Small intestine (tissue), 7 donors: ENCODE measurements around the gene PKP2. TPM values are rescaled to one million over a fixed set of nuclear protein-coding genes. Genes with fewer than 3 reads are reported as not detected.
A peak's percentile ranks its signal among the peaks of the same experiment; 100 is the strongest.
"Not testable (repeated sequence)": the region's sequence is repeated elsewhere in the genome, so short reads cannot be mapped to it uniquely, and the experiment has no call there.

Experiments used
- DNase-seq, 2 donors: peaks; one replicate each; pipeline versions ENCODE4 v3.0.0 to v3.0.0-alpha.2; 2013
- FAIRE-seq: peaks from 2 replicates; lab custom pipeline; 2012; peaks lifted over from hg19 to GRCh38; lab: Jason Lieb, UNC
- H3K27ac ChIP-seq, 3 donors: one replicate each; pipeline ENCODE4 v1.5.1; 2013; ENCODE audit warnings: low read length in 2 of 3, mild to moderate bottlenecking in 2 of 3, control low read depth in 1 of 3, inconsistent platforms in 1 of 3, low read depth in 1 of 3, moderate library complexity in 1 of 3
- H3K27me3 ChIP-seq, 3 donors: one replicate each; pipeline ENCODE4 v1.6.1; 2013; ENCODE audit warnings: low read length in 3 of 3, inconsistent platforms in 1 of 3; ENCODE audit not compliant: control insufficient read depth in 3 of 3, insufficient read depth in 3 of 3
- H3K36me3 ChIP-seq, 3 donors: one replicate each; pipeline ENCODE4 v1.6.1; 2013; ENCODE audit warnings: low read length in 3 of 3, inconsistent platforms in 1 of 3, low read depth in 1 of 3, mild to moderate bottlenecking in 1 of 3, moderate library complexity in 1 of 3; ENCODE audit not compliant: control insufficient read depth in 3 of 3, insufficient read depth in 2 of 3
- H3K4me1 ChIP-seq, 3 donors: one replicate each; pipeline ENCODE4 v1.6.1; 2013; ENCODE audit warnings: low read length in 2 of 3, inconsistent platforms in 1 of 3, low read depth in 1 of 3, mild to moderate bottlenecking in 1 of 3, moderate library complexity in 1 of 3; ENCODE audit not compliant: control insufficient read depth in 3 of 3, insufficient read depth in 2 of 3
- H3K4me3 ChIP-seq, 3 donors: one replicate each; pipeline ENCODE4 v1.5.1; 2013; ENCODE audit warnings: low read length in 3 of 3, control low read depth in 1 of 3, inconsistent platforms in 1 of 3, low read depth in 1 of 3, mild to moderate bottlenecking in 1 of 3, moderate library complexity in 1 of 3
- H3K9me3 ChIP-seq, 2 donors: one replicate each; pipeline ENCODE4 v1.6.1; 2013; ENCODE audit warnings: low read depth in 1 of 2, low read length in 1 of 2; ENCODE audit not compliant: control insufficient read depth in 2 of 2, insufficient read depth in 1 of 2
- WGBS, 3 donors: extraction: QIAGEN DNeasy Blood & Tissue Kit; methylation state at CpG; one replicate each; pipeline ENCODE4 v1.1.7; 2013; 5-methylcytosine and 5-hydroxymethylcytosine counted together
- polyA plus RNA-seq, 4 donors: library from polyadenylated mRNA; stranded (reverse) in 3 of 4; unstranded in 1 of 4; fragments of 200-250 nt in 3 of 4; fragments of 120-200 nt in 1 of 4; gene quantifications; one replicate each; pipeline versions ENCODE4 v1.2.1 to v1.2.3, GENCODE V29; 2013
- donor health status: healthy with polysubstance abuse.
- donor health status: control.
- donor health status: control.
- donor health status: Bipolar disorder and iron deficiency.
- donor health status: healthy.

The PKP2 gene
- polyA plus RNA-seq, 4 donors = 12.7 to 34.7 (median 22.8) TPM

DNA sequence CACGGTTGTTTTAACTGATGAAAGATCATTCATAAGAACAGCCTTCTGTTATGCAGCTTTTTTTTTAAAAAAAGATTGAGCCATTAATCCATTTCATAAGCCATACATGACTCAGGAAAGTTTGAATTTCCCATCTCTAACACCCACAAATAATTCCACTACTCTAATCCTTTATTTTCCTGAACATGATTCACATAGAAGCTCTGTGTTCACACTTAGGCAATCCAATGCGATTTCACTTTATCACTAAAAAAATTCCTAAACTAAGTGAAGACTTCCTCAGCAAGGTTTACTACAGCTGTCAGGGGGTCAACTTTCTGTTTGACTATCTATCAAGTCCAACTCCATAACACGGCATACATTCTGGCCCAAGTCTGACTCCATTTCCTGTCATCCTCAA lies 25.9 kb downstream of the PKP2 start:
- peaks cover 0 to 24% (median 0%) of the 10 kb centered on the region in 3 donors for H3K36me3 ChIP-seq
- H3K4me1 ChIP-seq = peaks cover 3 to 22% (median 4%) of the 10 kb centered on the region in 3 donors
- FAIRE-seq = no peak
- no peaks in the 10 kb centered on the region for H3K27me3 ChIP-seq
- 50 to 59% (median 51%) methylated on average over 3 of the region's 3 CpGs for WGBS, 3 donors
- DNase-seq = no peak
- H3K27ac ChIP-seq = no peak overlapping the region
- H3K9me3 ChIP-seq = no peaks in the 10 kb centered on the region
- no peak overlapping the region for H3K4me3 ChIP-seq

DNA sequence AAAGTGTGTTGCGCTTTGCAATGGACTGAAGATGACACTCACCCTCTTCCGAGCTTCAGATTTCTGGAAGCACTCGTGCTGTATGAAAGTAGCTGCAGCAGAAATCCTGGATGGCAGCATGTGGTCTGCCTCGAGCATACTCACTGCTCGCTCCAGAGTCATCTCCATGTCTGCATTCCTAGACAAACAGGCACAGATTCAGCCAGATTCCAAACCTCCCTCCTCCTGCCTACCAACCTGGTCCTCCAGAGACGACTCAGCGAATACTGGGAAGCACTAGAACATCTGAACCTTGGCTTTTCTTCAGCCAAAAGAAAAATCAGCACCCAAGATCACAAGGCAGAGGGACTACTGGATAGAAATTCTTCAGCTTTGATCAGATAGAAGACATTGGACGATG lies 27.7 kb downstream of the PKP2 start:
- no peak for DNase-seq
- Histone ChIP-seq H3K36me3 (peaks cover 0 to 28% (median 0%) of the 10 kb centered on the region in 3 donors), H3K4me3 (no peak overlapping the region), H3K4me1 (peaks cover 0 to 6% (median 0%) of the 10 kb centered on the region in 3 donors), H3K27ac (no peak overlapping the region), H3K27me3 (no peaks in the 10 kb centered on the region), H3K9me3 (no peaks in the 10 kb centered on the region)
- FAIRE-seq = no peak
- 86 to 94% (median 93%) methylated on average over 8 of the region's 8 CpGs for WGBS, 3 donors

DNA sequence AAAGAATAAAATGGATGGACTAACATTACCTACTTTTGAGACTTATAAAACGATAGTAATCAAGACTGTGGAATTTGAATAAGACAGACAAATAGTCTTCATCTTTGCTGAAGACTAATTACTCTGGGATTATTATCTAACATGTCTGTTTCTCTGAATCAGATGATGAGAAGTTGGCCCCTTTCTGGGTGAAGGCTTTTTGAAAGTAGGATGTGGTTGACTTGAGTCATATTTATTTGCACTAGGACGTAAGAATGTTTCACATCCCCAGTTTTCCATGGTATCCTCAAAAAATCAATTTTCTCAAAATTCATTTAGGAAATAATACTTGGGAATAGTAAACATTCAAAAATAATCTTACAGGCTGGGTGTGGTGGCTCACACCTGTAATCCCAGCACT lies 31.8 kb downstream of the PKP2 start:
- Histone ChIP-seq H3K4me3 (no peak overlapping the region), H3K36me3 (peaks cover 0 to 28% (median 0%) of the 10 kb centered on the region in 3 donors), H3K4me1 (no peaks in the 10 kb centered on the region), H3K9me3 (no peaks in the 10 kb centered on the region), H3K27me3 (no peaks in the 10 kb centered on the region), H3K27ac (no peak overlapping the region)
- DNase-seq (no peak), FAIRE-seq (no peak)
- WGBS, 3 donors = 77 to 85% (median 80%) methylated on average over 2 of the region's 2 CpGs

DNA sequence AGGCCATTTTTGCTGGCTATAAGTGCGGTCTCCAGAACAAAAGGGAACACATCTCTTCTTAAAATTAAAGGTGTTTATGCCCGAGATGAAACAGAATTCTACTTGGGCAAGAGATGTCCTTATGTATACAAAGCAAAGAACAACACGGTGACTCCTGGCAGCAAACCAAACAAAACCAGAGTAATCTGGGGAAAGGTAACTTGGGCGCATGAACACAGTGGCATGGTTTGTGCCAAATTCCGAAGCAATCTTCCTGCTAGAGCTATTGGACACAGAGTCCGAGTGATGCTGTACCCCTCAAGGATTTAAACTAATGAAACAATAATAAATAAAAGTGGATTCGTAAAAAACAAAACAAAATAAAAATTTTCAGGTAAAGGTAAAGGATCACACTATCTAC lies 33.4 kb downstream of the PKP2 start:
- DNase-seq (no peak), FAIRE-seq (no peak)
- H3K27me3 ChIP-seq = no peaks in the 10 kb centered on the region
- WGBS, 3 donors = 77 to 85% (median 82%) methylated on average over 7 of the region's 7 CpGs
- no peak overlapping the region for H3K27ac ChIP-seq
- H3K4me3 ChIP-seq = no peak overlapping the region
- H3K4me1 ChIP-seq = no peaks in the 10 kb centered on the region
- peaks cover 0 to 22% (median 0%) of the 10 kb centered on the region in 3 donors for H3K36me3 ChIP-seq
- H3K9me3 ChIP-seq = no peaks in the 10 kb centered on the region

DNA sequence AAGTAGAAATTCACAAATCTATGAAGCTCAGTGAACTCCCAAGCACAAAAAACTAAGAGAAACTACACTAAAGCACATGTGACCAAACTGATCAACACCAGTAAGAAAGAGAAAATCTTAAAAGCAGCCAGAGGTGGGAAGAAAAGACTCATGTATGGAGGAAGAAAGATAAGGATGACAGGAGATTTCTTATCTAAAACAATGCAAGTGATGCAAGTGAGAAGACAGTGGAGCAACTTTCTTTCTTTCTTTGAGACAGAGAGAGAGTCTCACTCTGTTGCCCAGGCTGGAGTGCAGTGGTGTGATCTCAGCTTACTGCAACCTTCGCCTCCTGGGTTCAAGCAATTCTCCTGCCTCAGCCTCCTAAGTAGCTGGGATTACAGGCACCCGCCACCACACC lies 34.9 kb downstream of the PKP2 start:
- not testable (repeated sequence) for DNase-seq, H3K4me1 ChIP-seq, FAIRE-seq, H3K4me3 ChIP-seq, H3K9me3 ChIP-seq, H3K27ac ChIP-seq, H3K27me3 ChIP-seq
- 88 to 94% (median 90%) methylated on average over 2 of the region's 2 CpGs for WGBS, 3 donors
- peaks cover 0 to 20% (median 0%) of the 10 kb centered on the region in 3 donors for H3K36me3 ChIP-seq

DNA sequence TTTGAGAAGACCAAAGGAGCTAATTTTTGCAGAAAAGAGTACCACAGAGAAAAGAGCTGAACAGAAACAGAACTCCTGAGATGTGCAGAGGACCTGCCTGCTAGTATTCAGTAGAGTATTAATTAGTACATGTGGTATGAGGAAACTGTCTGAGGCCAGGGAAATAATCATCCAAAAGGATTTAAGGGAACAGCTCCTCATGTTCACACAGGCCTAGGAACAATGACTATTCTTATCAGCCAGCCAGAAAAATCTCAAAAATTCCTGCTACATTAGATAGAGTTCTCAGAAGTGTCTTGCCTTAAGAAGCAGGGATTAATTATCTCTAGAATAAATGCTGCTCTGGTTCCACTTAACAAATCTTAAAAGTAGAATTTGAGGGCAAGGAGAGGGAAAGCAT lies 36.4 kb downstream of the PKP2 start:
- no peaks in the 10 kb centered on the region for H3K4me1 ChIP-seq
- no peak overlapping the region for H3K27ac ChIP-seq
- H3K36me3 ChIP-seq = peaks cover 0 to 13% (median 0%) of the 10 kb centered on the region in 3 donors
- FAIRE-seq (no peak), DNase-seq (no peak)
- H3K9me3 ChIP-seq = no peaks in the 10 kb centered on the region
- no peak overlapping the region for H3K4me3 ChIP-seq
- no peaks in the 10 kb centered on the region for H3K27me3 ChIP-seq

- FAIRE-seq (no peak), DNase-seq (peak in 1 of 2 donors; percentile 35)
- H3K9me3 ChIP-seq = no peaks in the 10 kb centered on the region
- 73 to 82% (median 79%) methylated on average over 1 of the region's 1 CpG for whole genome bisulfite sequencing, 3 donors
- H3K4me1 ChIP-seq = no peaks in the 10 kb centered on the region
- no peak overlapping the region for H3K27ac ChIP-seq
- no peak overlapping the region for H3K4me3 ChIP-seq
- H3K27me3 ChIP-seq = no peaks in the 10 kb centered on the region
- H3K36me3 ChIP-seq = peaks cover 0 to 12% (median 0%) of the 10 kb centered on the region in 3 donors
Measured at GRCh38 chr12:32859389-32859788, 37.2 kb downstream of the PKP2 start.

GRCh38 chr12:32854716-32855115 lies 41.9 kb downstream of the PKP2 start:
- DNase-seq (no peak), FAIRE-seq (no peak)
- Histone ChIP-seq H3K27me3 (no peaks in the 10 kb centered on the region), H3K4me3 (no peak overlapping the region), H3K4me1 (no peaks in the 10 kb centered on the region), H3K36me3 (peaks cover 0 to 8% (median 4%) of the 10 kb centered on the region in 3 donors), H3K9me3 (no peaks in the 10 kb centered on the region), H3K27ac (no peak overlapping the region)
- 74 to 83% (median 76%) methylated on average over 1 of the region's 1 CpG for WGBS, 3 donors

GRCh38 chr12:32854097-32854496 lies 42.5 kb downstream of the PKP2 start:
- WGBS, 3 donors = 71 to 74% (median 73%) methylated on average over 4 of the region's 4 CpGs
- H3K36me3 ChIP-seq = peaks cover 0 to 9% (median 4%) of the 10 kb centered on the region in 3 donors
- DNase-seq (no peak), FAIRE-seq (no peak)
- no peak overlapping the region for H3K27ac ChIP-seq
- no peak overlapping the region for H3K4me3 ChIP-seq
- no peaks in the 10 kb centered on the region for H3K4me1 ChIP-seq
- no peaks in the 10 kb centered on the region for H3K27me3 ChIP-seq
- no peaks in the 10 kb centered on the region for H3K9me3 ChIP-seq
